GM20000 (cell line): ENCODE measurements around the gene FBXL17.
A peak's percentile ranks its signal among the peaks of the same experiment; 100 is the strongest.

Experiments
- DNase-seq: peaks from one replicate; pipeline ENCODE4 v3.0.0; 2012; ENCODE audit warnings: low spot score
- TF ChIP-seq, protein P1 (sequence below): IDR thresholded peaks from 2 replicates; pipeline ENCODE4 v1.5.1; 2012; ENCODE audit warnings: mild to moderate bottlenecking, control low read depth; ENCODE audit errors: extremely low read depth, missing control alignments

The FBXL17 gene

DNA sequence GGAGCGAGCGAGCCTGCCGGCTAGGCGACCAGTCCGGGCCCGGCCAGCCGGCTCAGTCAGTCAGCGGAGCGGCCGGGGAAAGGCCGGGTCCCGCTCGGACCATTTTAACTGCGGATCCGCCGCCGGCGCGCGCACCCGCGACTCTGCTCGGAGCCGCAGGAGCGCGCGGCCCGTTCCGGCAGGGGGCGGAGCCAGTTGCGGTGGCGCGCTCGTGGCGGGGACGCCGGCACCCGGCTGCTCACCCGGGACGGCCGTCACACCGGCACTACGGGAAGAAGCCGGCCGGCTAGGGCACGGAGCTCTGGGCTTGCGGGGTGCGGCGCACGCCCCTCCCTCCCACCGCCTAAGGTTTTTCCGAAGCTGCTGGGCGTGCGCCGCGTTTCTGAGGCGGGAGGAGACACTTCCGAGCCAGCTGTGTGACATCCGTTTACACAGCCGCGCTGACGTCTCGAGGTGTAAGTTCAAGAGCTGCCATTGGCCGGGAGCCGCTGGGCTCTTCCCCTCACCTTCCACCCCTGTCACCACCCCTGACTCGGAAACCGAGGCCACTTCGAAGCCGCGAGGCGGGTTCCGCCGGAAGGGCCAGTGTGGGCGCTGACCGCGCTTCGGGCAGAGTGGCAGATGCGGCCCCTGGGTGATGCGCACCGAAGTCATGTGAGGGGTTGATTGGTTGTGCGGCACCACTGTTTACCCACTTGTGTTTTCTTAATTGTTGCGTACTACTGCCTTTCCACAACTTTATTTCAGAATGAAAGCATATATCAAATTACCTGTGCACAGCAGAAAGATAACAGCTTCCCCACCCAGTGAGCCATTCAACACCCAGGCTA, at the start of gene FBXL17:
Gene FBXL17 (minus strand): TSS at position 145 of the 830 bp plus-strand sequence.
- TF ChIP-seq, protein P1, sequence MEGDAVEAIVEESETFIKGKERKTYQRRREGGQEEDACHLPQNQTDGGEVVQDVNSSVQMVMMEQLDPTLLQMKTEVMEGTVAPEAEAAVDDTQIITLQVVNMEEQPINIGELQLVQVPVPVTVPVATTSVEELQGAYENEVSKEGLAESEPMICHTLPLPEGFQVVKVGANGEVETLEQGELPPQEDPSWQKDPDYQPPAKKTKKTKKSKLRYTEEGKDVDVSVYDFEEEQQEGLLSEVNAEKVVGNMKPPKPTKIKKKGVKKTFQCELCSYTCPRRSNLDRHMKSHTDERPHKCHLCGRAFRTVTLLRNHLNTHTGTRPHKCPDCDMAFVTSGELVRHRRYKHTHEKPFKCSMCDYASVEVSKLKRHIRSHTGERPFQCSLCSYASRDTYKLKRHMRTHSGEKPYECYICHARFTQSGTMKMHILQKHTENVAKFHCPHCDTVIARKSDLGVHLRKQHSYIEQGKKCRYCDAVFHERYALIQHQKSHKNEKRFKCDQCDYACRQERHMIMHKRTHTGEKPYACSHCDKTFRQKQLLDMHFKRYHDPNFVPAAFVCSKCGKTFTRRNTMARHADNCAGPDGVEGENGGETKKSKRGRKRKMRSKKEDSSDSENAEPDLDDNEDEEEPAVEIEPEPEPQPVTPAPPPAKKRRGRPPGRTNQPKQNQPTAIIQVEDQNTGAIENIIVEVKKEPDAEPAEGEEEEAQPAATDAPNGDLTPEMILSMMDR, result no peak
- peak; percentile 90 for DNase-seq

DNA sequence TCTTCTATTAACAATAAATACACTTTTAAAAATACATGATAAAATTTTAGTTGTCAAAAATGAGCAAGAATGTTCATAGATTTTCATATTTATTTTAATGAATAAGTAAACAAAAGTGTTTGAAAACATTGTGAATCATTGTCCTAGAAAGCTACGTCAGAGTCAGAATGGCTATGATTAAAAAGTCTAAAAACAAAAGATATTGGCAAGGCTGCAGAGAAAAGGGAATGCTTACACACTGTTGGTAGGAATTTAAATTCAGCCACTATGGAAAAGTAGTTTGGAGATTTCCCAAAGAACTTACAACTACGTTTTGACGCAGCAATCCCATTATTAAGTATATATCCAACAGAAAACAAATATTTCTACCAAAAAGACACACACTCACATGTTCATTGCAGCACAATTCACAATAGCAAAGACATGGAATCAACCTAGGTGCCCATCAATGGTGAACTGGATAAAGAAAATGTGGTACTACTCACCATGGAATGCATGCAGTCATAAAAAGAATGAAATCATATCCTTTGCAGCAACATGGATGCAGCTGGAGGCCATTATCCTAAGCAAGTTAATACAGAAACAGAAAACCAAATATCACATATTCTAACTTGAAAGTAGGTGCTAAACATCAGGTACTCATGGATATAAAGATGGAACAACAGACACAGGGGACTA, 49.2 kb upstream of the FBXL17 start:
- TF ChIP-seq, protein P1, result no peak
- DNase-seq, result no peak

DNA sequence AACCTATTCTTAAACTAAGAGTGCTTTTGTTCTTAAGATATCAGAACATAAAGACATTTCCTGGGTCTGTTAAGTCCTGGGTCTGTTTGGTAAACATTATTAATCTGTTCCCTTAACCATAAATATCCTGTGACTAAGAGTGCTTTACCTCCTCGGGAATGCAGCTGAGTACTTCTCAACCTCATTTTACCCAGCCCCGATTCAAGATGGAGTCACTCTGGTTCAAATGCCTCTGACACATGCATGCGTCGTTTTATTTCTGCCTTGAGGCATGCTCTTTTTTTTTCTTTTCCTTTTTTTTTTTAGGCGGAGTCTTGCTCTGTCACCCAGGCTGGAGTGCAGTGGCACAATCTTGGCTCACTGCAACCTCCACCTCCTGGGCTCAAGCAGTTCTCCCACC, 39.8 kb upstream of the FBXL17 start:
- TF ChIP-seq, protein P1, result no peak
- DNase-seq, result no peak

DNA sequence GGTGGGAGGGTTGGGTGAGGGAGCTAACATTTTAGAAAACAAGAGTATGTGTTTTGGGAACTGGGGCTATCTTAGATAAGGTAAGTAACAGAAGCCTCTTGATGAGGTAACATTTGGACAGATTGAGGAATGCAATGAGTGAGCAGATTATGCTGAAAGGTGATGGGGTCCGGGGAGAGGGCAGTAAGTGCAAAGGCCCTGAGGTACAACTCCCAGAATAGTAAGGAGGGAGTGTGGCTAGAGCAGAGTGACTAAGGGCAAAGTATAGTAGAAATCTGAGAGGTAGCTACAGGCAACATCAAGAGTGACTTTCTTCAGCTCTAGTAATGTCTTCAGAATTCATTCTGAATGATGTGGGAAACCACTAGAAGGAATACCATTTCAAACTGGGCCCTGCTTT, 38.9 kb upstream of the FBXL17 start:
- TF ChIP-seq, protein P1, result no peak
- no peak for DNase-seq

DNA sequence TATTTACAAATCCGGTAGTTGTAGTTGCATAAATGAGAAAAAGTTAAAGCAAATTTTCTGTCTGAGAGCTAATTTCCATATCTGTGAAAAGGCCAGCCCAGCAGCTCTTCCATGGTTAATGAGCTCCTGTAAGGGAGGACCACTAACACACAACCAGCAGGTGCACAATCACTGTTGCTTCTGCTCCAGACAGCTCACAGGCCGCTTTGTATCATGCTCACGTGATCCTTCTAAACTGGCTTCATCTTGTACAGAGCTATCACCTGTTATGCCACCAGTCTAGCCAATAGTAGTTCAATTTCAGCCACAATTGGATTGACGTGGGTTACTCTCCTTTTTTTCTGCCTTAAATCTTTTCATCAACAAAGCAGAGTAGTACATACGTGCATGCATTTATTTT, 38.3 kb upstream of the FBXL17 start:
- DNase-seq, result no peak

DNA sequence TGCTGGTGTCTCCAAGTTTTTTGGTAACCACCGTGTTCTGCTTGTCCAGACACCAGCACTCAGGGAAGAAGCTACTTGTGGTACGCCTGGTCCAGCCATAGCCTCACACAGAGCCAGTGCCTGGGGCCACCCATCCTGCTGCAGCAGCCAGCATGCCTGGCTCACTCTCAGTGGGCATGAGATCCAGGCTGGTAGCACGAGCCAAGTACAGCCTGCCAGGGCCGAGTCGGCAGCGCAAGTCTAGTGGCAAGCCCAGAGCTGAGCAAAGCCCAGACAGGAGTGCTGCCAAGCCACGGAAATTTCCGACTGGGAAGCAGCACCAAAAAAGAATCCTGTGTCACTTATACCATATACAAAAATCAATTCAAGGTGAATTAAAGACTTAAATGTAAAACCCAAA, 36.3 kb upstream of the FBXL17 start:
- TF ChIP-seq, protein P1, result no peak
- no peak for DNase-seq

More for the DNA sequence above, 38.3 kb upstream of the FBXL17 start:
- TF ChIP-seq, protein P1, result no peak

DNA sequence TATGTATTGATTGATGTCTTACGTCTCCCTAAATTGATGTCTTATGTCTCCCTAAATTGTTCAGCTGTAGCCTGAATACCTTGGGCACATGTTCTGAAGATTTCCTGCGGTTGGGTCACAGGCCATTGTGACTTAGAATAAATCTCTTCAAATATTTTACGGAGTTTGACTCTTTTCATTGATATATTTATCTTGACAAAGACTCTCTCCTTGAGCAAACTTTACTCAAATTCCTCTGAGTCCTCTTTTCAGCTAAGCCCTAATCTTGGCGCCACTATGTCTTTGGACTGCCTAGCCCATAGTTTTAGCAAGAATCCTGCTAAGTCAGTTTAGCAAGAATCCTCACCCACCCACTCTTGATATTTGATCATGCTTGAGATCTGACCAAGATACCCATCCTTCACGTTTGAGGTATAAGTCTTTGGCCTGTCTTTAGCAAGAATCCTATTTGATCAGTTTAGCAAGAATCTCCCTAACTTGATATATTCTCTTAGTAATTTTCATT, 35.3 kb upstream of the FBXL17 start:
- DNase-seq, result no peak
- TF ChIP-seq, protein P1, result no peak
